ENCODE data around the gene RCAN1.

The RCAN1 gene

GRCh38 chr21:34639882-34640788, 25.2 kb upstream of the RCAN1 start:
- TF ChIP-seq CTCF (IDR thresholded peaks at IDR 0.05; ENCODE audit: low read depth, low read length) (no peak), EZH2phosphoT487 (IDR thresholded peaks at IDR 0.05; ENCODE audit: low read depth) (no peak)
- Histone ChIP-seq H2AFZ (ENCODE audit: low read depth, low read length) (peak overlapping the region; percentile 46; the same call in 1 of the 2 replicates), H3K4me2 (ENCODE audit: low read length) (peak overlapping the region; percentile 59), H3K27me3 (ENCODE audit: low read depth, low read length) (no peaks in the 10 kb centered on the region), H3K79me2 (ENCODE audit: low read length) (no peaks in the 10 kb centered on the region), H3K9ac (ENCODE audit: low read length) (0 out of 2 replicates have a peak overlapping the region, but pooled peaks have one; percentile 8), H3K4me3 (ENCODE audit: low read length) (peak overlapping the region; percentile 44), H3K9me3 (ENCODE audit: insufficient read depth, low read length) (no peaks in the 10 kb centered on the region), H4K20me1 (ENCODE audit: insufficient read depth, low read length) (no peaks in the 10 kb centered on the region), H3K4me1 (ENCODE audit: low read length) (peaks cover 50% of the 10 kb centered on the region), H3K27ac (ENCODE audit: low read length) (peak overlapping the region; percentile 76), H3K36me3 (replicated peaks; ENCODE audit: low read depth, low read length) (no peaks in the 10 kb centered on the region)

GRCh38 chr21:34639250-34639649, 24.3 kb upstream of the RCAN1 start:
- Histone ChIP-seq H3K4me3 (ENCODE audit: low read length) (no peak overlapping the region), H4K20me1 (ENCODE audit: insufficient read depth, low read length) (no peaks in the 10 kb centered on the region), H3K27ac (ENCODE audit: low read length) (peak overlapping the region; percentile 76), H3K27me3 (ENCODE audit: low read depth, low read length) (no peaks in the 10 kb centered on the region), H3K79me2 (ENCODE audit: low read length) (no peaks in the 10 kb centered on the region), H3K36me3 (replicated peaks; ENCODE audit: low read depth, low read length) (no peaks in the 10 kb centered on the region), H2AFZ (ENCODE audit: low read depth, low read length) (no peak overlapping the region), H3K9ac (ENCODE audit: low read length) (no peak overlapping the region), H3K4me2 (ENCODE audit: low read length) (no peak overlapping the region), H3K4me1 (ENCODE audit: low read length) (peaks cover 50% of the 10 kb centered on the region), H3K9me3 (ENCODE audit: insufficient read depth, low read length) (no peaks in the 10 kb centered on the region)
- no peak for TF ChIP-seq EZH2phosphoT487 (IDR thresholded peaks at IDR 0.05; ENCODE audit: low read depth)
- no peak for TF ChIP-seq CTCF (IDR thresholded peaks at IDR 0.05; ENCODE audit: low read depth, low read length)

- no peak overlapping the region for H3K4me3 ChIP-seq (ENCODE audit: low read length)
- 0 out of 2 replicates have a peak, but pooled peaks cover 3% of the 10 kb centered on the region for H3K27me3 ChIP-seq (ENCODE audit: low read depth, low read length)
- no peak for TF ChIP-seq CTCF (IDR thresholded peaks at IDR 0.05; ENCODE audit: low read depth, low read length)
- TF ChIP-seq EZH2phosphoT487 (IDR thresholded peaks at IDR 0.05; ENCODE audit: low read depth) = no peak
- H3K27ac ChIP-seq (ENCODE audit: low read length) = no peak overlapping the region
- no peak overlapping the region for H3K9ac ChIP-seq (ENCODE audit: low read length)
- no peak overlapping the region for H2AFZ ChIP-seq (ENCODE audit: low read depth, low read length)
- peaks cover 57% of the 10 kb centered on the region for H3K4me1 ChIP-seq (ENCODE audit: low read length)
- no peaks in the 10 kb centered on the region for H3K36me3 ChIP-seq (replicated peaks; ENCODE audit: low read depth, low read length)
- H3K4me2 ChIP-seq (ENCODE audit: low read length) = no peak overlapping the region
- no peaks in the 10 kb centered on the region for H4K20me1 ChIP-seq (ENCODE audit: insufficient read depth, low read length)
- H3K9me3 ChIP-seq (ENCODE audit: insufficient read depth, low read length) = no peaks in the 10 kb centered on the region
- H3K79me2 ChIP-seq (ENCODE audit: low read length) = no peaks in the 10 kb centered on the region
Measured at GRCh38 chr21:34636961-34637360, 22.0 kb upstream of the RCAN1 start.

- Histone ChIP-seq H2AFZ (ENCODE audit: low read depth, low read length) (no peak overlapping the region), H3K4me2 (ENCODE audit: low read length) (no peak overlapping the region), H3K27me3 (ENCODE audit: low read depth, low read length) (0 out of 2 replicates have a peak, but pooled peaks cover 6% of the 10 kb centered on the region), H3K4me3 (ENCODE audit: low read length) (no peak overlapping the region), H3K4me1 (ENCODE audit: low read length) (peaks cover 43% of the 10 kb centered on the region), H3K9me3 (ENCODE audit: insufficient read depth, low read length) (no peaks in the 10 kb centered on the region), H3K79me2 (ENCODE audit: low read length) (no peaks in the 10 kb centered on the region), H4K20me1 (ENCODE audit: insufficient read depth, low read length) (no peaks in the 10 kb centered on the region), H3K27ac (ENCODE audit: low read length) (no peak overlapping the region), H3K9ac (ENCODE audit: low read length) (no peak overlapping the region), H3K36me3 (replicated peaks; ENCODE audit: low read depth, low read length) (no peaks in the 10 kb centered on the region)
- TF ChIP-seq CTCF (IDR thresholded peaks at IDR 0.05; ENCODE audit: low read depth, low read length) = peak; percentile 37; the same call in 1 of the 2 replicates
- no peak for TF ChIP-seq EZH2phosphoT487 (IDR thresholded peaks at IDR 0.05; ENCODE audit: low read depth)
Measured at GRCh38 chr21:34635307-34635706, 20.4 kb upstream of the RCAN1 start.

All from OCI-LY3 (cell line).